Keratinocyte (primary cell): ENCODE data around the gene HAPLN1. TPM values are rescaled to one million over a fixed set of nuclear protein-coding genes. Genes with fewer than 3 reads are reported as not detected.

Source experiments
- DNase-seq: peaks from one replicate; pipeline ENCODE4 v3.0.0-alpha.2; 2011; ENCODE audit warnings: low read depth, missing footprints, low spot score
- FAIRE-seq: peaks from 2 replicates; lab custom pipeline; 2011; peaks lifted over from hg19 to GRCh38; lab: Jason Lieb, UNC
- H2AFZ ChIP-seq: 2 replicates; pipeline ENCODE4 v1.6.0; 2012; ENCODE audit warnings: low read length, control low read depth, inconsistent platforms; ENCODE audit not compliant: control insufficient read depth
- H3K27ac ChIP-seq: 2 replicates; pipeline ENCODE4 v1.5.1; 2011; ENCODE audit warnings: low read length; ENCODE audit not compliant: control insufficient read depth, insufficient read depth
- H3K27me3 ChIP-seq: 3 replicates; pipeline ENCODE4 v1.6.0; 2011; ENCODE audit warnings: low read length; ENCODE audit not compliant: control insufficient read depth, insufficient read depth; ENCODE audit errors: extremely low read depth
- H3K36me3 ChIP-seq, 2 experiments: 2 replicates in 1 of 2; 3 replicates in 1 of 2; pipeline ENCODE4 v1.5.1; 2011; ENCODE audit warnings: low read length in 2 of 2, mild to moderate bottlenecking in 1 of 2; ENCODE audit not compliant: control insufficient read depth in 2 of 2, insufficient read depth in 2 of 2; ENCODE audit errors: extremely low read depth in 1 of 2
- H3K4me1 ChIP-seq: 3 replicates; pipeline ENCODE4 v1.5.1; 2011; ENCODE audit warnings: low read length; ENCODE audit not compliant: control insufficient read depth, insufficient read depth; ENCODE audit errors: extremely low read depth
- H3K4me2 ChIP-seq: 3 replicates; pipeline ENCODE4 v1.6.0; 2011; ENCODE audit warnings: low read depth, low read length; ENCODE audit not compliant: control insufficient read depth, insufficient read depth; ENCODE audit errors: extremely low read depth
- H3K4me3 ChIP-seq, 3 experiments: fragments of 200-600 bp in 1 of 3; sonication (generic) in 1 of 3; 2 replicates in 2 of 3; 3 replicates in 1 of 3; pipeline ENCODE4 v1.5.1; 2011 to 2016; ENCODE audit warnings: low read length in 3 of 3, mild to moderate bottlenecking in 3 of 3, control low read depth in 2 of 3, inconsistent platforms in 1 of 3, low read depth in 1 of 3, mixed read lengths in 1 of 3, mixed run types in 1 of 3, moderate library complexity in 1 of 3; ENCODE audit not compliant: control insufficient read depth in 2 of 3, insufficient read depth in 2 of 3; ENCODE audit errors: extremely low read depth in 1 of 3
- H3K79me2 ChIP-seq: 2 replicates; pipeline ENCODE4 v1.6.0; 2012; ENCODE audit warnings: low read length; ENCODE audit not compliant: control insufficient read depth, insufficient read depth
- H3K9ac ChIP-seq: 3 replicates; pipeline ENCODE4 v1.6.0; 2011; ENCODE audit warnings: low read length; ENCODE audit not compliant: control insufficient read depth, insufficient read depth; ENCODE audit errors: extremely low read depth
- H3K9me1 ChIP-seq: 3 replicates; pipeline ENCODE4 v1.6.0; 2011; ENCODE audit warnings: low read length; ENCODE audit not compliant: control insufficient read depth, insufficient read depth; ENCODE audit errors: extremely low read depth
- H3K9me3 ChIP-seq: 2 replicates; pipeline ENCODE4 v1.5.1; 2012; ENCODE audit warnings: low read depth, low read length; ENCODE audit not compliant: control insufficient read depth
- H4K20me1 ChIP-seq: 3 replicates; pipeline ENCODE4 v1.6.0; 2011; ENCODE audit warnings: low read length; ENCODE audit not compliant: control insufficient read depth, insufficient read depth; ENCODE audit errors: extremely low read depth
- CTCF ChIP-seq, 3 experiments: IDR thresholded peaks in 1 of 3; conservative IDR thresholded peaks in 1 of 3; optimal IDR thresholded peaks in 1 of 3; 2 replicates in 2 of 3; 3 replicates in 1 of 3; pipeline versions ENCODE3 to v1.5.1; 2011; ENCODE audit warnings: low read length in 3 of 3, mild to moderate bottlenecking in 3 of 3, moderate library complexity in 2 of 3, control low read depth in 1 of 3, inconsistent platforms in 1 of 3; ENCODE audit not compliant: insufficient read depth in 2 of 3; ENCODE audit errors: extremely low read depth in 1 of 3
- EZH2 ChIP-seq: IDR thresholded peaks from one replicate; pipeline ENCODE4 v1.6.1; 2012; ENCODE audit warnings: inconsistent platforms, mild to moderate bottlenecking, low read length, moderate library complexity
- dilution Hi-C: fragments of 300-500 bp; cut with MboI; formaldehyde crosslinking; loops from one replicate; pipeline ENCODE4 v1.7.0; 2020; ENCODE audit warnings: low sequenced_read_pairs; ENCODE audit not compliant: extremely low pct_ligation_motif_present
- polyA plus RNA-seq, 5 experiments: library from polyadenylated mRNA; depleted of rRNA in 3 of 5; stranded (reverse) in 3 of 5; stranded (forward) in 1 of 5; unstranded in 1 of 5; fragments of >200 nt; gene quantifications; 1 replicate in 1 of 5; 2 replicates in 3 of 5; 3 replicates in 1 of 5; pipeline versions ENCODE4 v1.2.1 to v1.2.3, GENCODE V29; 2011 to 2012; ENCODE audit warnings: missing spikeins in 2 of 5, low read depth in 1 of 5, low replicate concordance in 1 of 5
- small RNA-seq, 3 experiments: library from RNA; depleted of rRNA; stranded (forward); fragments of <200 nt; gene quantifications; one replicate each; pipeline ENCODE3, GENCODE V24; 2012; ENCODE audit warnings: low read depth in 3 of 3, low replicate concordance in 1 of 3; ENCODE audit not compliant: insufficient read length in 3 of 3

Gene HAPLN1
- polyA plus RNA-seq, 1 donor (not counting 4 experiments of a cell fraction or from before 2014, with no cell fraction given) = not detected

GRCh38 chr5:83590966-83591365 is 129.7 kb downstream of the HAPLN1 start:
- Histone ChIP-seq H3K9me3 (no peaks in the 10 kb centered on the region), H2AFZ (no peak overlapping the region), H3K27me3 (no peaks in the 10 kb centered on the region), H4K20me1 (no peaks in the 10 kb centered on the region), H3K4me2 (no peak overlapping the region), H3K9me1 (no peaks in the 10 kb centered on the region), H3K9ac (no peak overlapping the region), H3K79me2 (no peaks in the 10 kb centered on the region), H3K36me3 (no peaks in the 10 kb centered on the region), H3K4me1 (no peaks in the 10 kb centered on the region), H3K4me3 (no peak overlapping the region), H3K27ac (no peak overlapping the region)
- dilution Hi-C loops = no loop called here
- TF ChIP-seq EZH2 (no peak), CTCF (optimal IDR thresholded peaks at IDR 0.05 in 1 of 3, IDR thresholded peaks at IDR 0.05 in 1 of 3, conservative IDR thresholded peaks at IDR 0.05 in 1 of 3; ENCODE audit: extremely low read depth in 1 of 3, insufficient read depth in 2 of 3, low read length in 3 of 3) (no peak)
- FAIRE-seq = no peak
- no peak for DNase-seq

GRCh38 chr5:83589786-83590185 is 130.9 kb downstream of the HAPLN1 start:
- FAIRE-seq = no peak

More at GRCh38 chr5:83589786-83590185, 130.9 kb downstream of the HAPLN1 start:
- TF ChIP-seq EZH2 = no peak
- TF ChIP-seq CTCF (optimal IDR thresholded peaks at IDR 0.05 in 1 of 3, IDR thresholded peaks at IDR 0.05 in 1 of 3, conservative IDR thresholded peaks at IDR 0.05 in 1 of 3; ENCODE audit: extremely low read depth in 1 of 3, insufficient read depth in 2 of 3, low read length in 3 of 3) = no peak
- Histone ChIP-seq H3K9ac (no peak overlapping the region), H3K36me3 (no peaks in the 10 kb centered on the region), H3K9me1 (no peaks in the 10 kb centered on the region), H3K79me2 (no peaks in the 10 kb centered on the region), H3K4me2 (no peak overlapping the region), H3K27me3 (no peaks in the 10 kb centered on the region), H3K4me3 (no peak overlapping the region), H3K9me3 (no peaks in the 10 kb centered on the region), H4K20me1 (no peaks in the 10 kb centered on the region), H3K4me1 (no peaks in the 10 kb centered on the region), H2AFZ (no peak overlapping the region), H3K27ac (no peak overlapping the region)
- no peak for DNase-seq
- dilution Hi-C loops = no loop called here

Small RNA genes within 50 kb of the gene (small RNA-seq; reads per million reads assigned to genes)
- gene RN7SKP295 (0 reads per million in 3 experiments), gene RNU6-620P (0 to 0.50 (median 0.33) reads per million in 3 experiments)

Other genes starting within 250 kb of the HAPLN1 start
- gene VCAN, start 249.1 kb downstream of the HAPLN1 start, polyA plus RNA-seq = 1.9 to 2.2 TPM (median 2.2 TPM) in 3 replicates